ENCODE results near the gene LCNL1.

The LCNL1 gene

DNA sequence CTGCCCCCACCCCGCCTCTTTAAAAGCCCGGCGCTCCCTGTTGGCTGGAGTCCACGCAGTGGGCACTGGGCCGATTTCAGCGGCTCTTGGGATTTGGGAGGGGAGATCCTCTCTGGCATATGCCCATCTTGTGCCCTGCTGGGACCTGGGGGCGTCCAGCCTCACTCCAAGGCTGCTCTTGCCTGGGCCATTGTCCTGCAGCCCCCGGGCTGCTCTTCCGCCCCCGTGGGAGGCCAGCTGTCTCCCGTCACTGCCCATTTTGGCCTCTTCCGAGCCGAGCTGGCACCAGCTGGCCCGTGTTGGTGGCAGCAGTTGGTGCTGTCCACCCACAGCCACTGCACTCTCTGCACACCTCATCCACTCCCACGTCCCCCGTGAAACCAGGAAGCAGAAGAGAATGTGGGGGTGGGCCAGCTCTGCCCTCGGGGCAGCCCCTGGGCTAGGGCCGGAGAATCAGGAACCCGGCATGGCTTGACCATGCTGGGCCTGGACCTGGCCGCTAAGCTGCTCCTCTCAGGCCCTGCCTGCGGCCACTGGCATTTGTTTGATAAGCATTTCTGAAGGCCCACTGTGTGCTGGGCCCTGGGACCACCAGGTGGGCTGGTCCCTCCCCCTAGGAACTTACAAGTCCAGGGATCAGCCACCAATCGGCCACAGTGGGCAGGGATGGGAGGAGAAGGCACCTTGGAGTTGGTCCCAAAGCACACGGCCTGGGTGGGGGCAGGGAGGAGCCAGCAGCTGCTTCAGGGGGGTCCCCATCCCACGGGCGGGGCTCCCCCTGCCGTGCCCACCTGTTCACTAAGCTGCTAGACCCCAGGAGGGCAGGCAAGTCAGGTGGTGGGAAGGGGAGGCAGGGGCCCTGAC lies 35.5 kb upstream of the LCNL1 start:
- peak in 3 of 4 experiments; percentile 34 to 64 (median 40) for DNase-seq

DNA sequence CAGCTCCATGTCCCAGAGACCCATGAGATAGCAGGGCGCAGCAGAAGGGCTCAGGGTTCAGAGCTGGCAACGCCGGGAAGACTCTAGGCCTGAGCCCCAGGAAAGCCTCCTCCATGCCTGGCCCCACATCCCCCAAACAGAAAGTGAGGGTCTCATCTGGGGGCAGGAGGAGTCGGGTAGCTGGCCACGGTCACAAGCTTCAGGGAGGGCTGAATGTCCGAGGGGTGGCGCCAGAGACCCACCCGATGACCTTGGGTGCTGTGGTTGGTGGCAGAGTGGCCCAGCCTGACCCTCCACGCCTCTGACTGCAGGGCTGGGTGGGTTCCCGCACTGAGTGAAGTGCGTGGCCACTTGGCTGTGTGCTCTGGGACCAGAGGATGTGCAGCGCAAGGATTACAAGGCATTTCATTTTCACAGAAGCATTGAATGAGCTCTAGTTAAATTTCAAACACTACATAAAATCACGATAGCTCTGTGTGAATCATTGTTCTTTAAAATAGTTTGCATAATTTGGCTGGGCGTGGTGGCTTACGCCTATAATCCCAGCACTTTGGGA lies 34.8 kb upstream of the LCNL1 start:
- peak; percentile 45 to 77 (median 51) for DNase-seq

DNA sequence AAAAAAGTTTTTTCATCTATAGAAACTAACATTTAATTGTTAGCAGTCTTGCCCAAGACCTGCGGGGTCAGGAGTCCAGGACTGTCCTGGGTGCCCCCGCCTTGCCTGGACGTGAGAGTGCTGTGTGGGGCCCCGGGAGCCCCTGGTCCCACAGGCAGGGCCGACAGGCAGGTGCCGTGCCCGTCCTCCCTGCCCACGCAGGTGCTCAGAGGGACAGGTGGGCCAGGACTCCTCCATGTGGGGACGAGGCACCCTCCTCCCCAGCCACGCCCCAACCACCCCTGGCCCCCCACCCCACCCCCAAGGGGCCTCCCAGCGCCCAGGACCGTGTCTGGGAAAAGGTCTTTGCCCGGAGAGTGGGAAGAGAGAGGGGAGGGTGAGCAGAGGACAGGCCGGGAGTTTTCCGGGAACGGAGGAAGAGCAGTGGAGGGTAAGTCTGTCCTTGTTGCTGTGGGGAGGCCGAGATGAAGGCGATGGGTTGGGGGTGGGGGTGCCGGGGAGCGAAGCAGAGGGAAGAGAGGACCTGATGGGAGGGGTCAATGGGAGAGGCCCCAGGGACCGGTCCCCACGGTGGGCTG lies 33.5 kb upstream of the LCNL1 start:
- DNase-seq, result no peak

DNA sequence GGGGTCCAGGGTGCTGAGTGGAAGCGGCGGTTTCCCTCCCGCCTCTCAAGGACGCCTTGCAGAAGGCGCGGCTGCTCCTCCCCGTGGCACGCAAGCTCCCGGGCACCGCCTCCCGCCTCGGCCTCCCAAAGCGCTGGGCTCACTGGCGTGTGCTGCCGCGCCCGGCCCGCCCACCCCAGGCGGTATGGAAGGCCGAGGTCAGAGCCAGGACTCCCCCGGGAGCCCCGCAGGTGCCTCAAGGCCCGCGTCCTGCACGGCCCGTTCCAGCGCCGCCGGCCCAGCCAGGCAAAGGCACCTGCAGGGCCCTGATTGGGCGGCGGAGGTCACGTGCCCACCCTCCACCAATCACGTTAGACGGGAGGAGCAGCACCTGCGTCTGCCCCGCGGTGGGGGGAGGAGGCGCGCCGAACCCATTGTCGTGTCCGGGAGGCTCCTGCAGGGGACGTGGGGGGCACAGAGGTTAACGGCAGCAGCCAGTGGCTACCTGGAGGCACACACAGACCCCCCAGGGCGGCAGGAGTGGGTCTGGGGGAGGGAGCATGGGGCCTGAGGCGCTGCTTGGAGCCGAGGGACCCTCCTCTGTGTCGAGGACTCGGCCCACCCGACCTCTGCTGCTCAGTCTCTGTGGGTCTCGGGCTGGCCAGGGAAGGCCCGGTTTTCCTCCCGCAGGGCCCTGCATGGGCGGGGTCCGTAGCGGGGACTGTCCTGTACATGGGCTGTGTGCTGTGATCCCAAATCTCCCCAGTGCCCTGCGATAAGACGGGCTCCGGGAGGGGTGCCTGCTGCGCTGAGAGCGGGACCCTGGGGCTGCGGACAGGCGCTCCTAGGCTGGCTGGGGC lies 32.8 kb upstream of the LCNL1 start:
- peak; percentile 89 to 95 (median 92) for DNase-seq

DNA sequence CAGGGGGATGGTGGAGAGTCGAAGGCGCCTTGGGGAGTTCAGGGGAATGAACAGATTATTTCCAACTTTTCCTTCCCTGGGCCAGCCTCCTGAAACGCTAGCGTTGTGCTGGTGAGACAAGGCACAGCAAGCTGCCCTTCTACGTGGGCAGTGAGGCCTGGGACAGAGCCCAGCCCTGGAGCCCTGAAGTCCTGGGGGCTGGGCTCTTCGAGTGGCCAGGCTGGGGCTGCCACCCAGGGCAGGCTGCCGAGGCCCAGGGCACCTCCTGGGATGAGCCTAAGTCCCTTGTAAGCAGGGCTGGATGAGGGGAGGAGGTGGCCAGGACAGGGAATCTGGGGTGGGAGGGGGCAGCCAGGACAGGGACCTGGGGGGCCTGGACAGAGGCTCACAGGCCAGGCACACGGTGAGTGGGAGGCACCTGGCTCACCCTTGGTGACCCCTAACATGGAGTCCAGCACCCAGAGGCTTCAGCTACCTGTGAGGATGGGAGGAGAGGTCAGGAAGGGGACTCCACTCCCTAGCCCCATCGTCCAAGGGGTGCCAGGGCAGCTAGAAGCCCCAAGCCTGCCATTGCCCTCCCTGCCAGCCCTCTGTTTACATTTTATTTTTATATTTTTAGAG lies 32.0 kb upstream of the LCNL1 start:
- DNase-seq, result no peak

DNA sequence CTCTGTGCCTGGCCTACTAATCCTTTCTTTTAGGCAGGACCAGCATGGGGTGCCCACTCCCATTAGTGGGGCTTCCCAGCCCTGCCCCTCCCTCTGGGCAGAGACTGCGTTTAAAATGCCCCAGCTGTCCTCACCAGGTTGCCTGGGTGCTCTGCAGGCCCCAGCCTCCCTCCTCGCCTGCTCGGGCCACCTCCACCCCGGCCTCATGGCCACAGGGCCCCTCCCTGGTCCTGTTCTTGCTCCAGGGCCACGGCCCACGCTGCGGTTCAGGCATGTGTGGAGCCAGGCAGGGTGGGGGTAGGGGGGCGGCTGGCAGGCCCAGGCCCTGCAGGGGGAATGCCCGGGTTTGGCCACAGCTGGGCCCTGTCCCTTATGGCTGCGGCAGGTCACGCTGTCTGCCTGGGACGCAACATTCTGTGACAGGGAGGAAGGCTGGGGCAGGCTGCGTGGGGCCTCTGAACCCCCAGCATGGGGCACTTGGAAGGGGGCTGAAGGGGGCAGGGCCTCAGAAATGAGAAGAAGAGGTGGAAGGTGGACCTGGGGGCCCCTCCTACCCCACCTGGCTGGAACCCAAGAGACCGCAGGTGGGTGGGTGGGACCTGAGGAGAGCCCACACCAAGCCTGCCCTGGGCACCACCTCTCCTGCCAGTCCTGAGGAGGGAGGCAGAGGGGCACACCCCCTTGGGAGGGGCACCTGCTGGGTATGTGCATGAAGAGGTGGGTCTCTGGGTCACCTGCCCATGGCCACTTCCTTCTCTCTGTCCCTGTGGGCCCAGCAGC lies 31.1 kb upstream of the LCNL1 start, which contains the start of gene LCN12:
LCN12 (plus strand) TSS at position 733 of the 780 bp plus-strand sequence. CDS start 55 bp downstream, outside the sequence.
- DNase-seq, result no peak

DNA sequence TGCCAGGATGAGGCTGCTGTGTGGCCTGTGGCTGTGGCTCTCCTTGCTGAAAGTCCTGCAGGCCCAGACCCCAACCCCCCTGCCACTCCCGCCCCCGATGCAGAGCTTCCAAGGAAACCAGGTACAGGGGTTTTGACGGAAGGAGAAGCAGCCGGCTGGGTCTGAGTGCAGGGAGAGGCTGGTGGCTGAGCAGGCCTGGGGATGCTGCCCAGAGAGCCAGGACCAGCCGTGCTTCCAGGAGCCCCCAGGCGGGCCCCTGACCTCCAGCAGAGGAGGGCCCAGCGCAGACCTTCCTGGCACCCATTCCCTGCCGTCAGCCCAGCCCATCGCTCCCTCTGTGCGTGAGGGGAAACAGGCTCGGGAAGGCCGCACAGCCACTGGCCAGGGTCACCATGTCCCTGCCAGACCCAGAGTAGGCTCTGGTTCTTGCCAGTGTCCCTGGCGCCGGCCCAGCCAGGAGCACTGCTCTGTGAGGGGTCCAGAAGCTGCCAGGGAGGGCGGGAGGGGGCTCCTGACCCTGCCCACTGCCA lies 30.4 kb upstream of the LCNL1 start:
- no peak for DNase-seq

DNA sequence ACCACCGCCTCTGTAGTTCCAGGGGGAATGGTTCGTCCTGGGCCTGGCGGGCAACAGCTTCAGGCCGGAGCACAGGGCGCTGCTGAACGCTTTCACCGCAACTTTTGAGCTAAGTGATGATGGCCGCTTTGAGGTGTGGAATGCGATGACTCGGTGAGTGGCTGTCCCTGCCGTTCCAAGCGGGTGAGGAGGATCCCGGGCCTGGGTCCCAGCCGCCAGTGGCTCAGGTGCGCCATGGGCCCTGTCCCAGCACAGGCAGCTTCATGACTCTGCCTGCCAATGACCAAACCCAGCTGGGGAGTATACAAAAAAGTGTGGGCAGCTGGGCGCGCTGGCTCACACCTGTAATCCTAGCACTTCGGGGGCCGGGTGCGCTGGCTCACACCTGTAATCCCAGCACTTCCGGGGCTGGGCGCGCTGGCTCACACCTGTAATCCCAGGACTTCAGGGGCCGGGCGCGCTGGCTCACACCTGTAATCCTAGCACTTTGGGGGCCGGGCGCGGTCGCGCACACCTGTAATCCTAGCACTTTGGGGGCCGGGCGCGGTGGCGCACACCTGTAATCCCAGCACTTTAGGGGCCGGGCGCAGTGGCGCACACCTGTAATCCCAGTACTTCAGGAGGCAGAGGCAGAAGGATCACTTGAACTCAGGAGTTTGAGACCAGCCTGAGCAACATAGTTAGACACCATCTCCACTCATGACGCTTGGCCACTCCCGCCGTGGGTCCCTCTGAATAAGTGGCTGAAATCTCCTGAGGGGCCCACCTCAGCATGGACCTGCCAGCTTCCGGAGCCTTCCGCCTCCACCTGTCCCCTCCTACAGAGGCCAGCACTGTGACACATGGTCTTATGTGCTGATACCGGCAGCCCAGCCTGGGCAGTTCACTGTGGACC lies 29.7 kb upstream of the LCNL1 start:
- no peak for DNase-seq

DNA sequence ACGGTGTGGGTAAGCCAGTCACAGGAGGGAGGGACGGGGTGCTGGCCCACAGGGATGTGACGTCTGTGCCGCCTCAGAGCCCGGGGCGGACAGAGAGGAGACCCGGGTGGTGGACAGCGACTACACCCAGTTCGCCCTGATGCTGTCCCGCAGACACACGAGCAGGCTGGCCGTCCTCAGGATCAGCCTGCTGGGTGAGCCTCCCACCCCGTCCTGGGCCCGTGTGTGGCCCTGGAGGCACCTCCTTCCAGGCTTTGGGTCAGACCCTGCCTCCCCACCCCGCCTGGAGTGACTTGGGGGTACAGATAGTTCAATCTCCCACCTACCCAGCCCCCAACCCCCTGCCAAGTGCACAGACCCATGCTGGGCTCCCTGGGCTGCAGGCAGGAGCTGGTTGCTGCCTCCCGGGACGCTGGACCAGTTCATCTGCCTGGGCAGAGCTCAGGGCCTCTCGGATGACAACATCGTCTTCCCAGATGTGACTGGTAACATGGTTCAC lies 29.0 kb upstream of the LCNL1 start:
- no peak for DNase-seq

DNA sequence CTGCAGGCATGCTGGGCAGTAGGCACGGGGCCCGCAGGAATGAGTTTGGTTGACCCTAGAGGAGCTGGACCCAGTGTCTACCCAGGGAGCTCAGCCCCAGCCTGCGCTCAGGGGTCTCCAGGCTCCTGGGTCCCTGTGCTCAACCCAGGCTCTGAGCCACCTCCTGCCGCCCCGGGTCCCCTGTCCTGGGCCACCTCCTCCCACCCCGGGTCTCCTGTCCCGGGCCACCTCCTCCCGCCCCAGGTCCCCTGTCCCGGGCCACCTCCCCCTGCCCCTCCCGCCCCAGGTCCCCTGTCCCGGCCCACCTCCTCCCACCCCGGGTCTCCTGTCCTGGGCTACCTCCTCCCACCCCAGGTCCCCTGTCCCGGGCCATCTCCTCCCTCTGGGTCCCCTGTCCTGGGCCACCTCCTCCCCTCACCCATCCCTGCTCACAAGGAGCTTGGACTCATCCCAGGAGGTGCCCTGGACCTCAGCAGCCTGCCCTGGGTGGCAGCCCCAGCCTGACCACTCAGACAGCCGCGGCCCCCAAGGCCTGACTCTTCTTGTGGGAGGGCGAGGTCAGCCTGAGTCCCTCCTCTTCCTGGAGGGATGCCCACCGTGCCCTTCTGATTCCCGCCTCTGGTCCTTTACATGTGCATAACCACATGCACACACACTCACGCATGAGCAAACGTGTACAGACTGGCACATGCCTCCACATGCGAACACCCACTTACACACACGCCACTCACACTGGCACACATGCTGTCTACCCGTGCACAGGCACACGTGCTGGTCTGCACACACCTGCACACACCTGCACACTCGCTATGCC lies 28.3 kb upstream of the LCNL1 start:
- DNase-seq, result no peak

DNA sequence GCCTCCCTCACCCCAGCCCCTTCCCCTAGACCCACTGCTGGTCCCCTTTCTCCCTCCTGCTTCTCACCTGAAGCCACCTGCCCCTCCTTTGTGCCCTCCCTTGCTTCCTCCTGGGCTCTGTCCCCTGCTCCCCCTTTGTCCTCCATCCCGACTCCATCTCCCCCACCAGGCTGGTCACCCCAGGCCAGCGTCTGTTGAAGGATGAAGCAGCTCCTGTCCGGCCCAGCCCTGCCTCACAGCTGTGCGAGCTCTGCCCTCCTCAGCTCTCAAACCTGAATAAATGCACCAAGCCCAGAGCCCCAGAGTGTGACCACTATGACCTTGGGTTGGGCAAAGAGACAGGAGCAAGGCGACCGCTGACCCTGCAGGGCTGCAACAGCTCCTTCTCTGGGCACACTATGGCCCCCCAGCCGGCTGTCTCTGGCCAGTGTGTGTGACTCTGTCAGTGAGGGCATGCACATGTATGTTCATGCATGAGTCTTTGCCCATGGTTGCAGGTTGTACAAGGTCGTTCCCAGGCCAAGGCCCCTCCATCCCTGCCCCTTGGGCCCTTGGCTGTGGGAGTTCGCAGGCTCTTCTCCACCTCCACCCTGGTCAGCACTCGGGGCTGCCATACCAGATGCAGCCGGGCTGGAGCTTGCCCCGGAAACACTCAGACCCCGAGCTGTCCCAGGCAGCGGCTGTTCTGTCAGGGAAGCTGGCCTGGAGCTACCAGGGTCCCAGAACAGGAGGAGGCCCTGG lies 27.4 kb upstream of the LCNL1 start:
- no peak for DNase-seq

DNA sequence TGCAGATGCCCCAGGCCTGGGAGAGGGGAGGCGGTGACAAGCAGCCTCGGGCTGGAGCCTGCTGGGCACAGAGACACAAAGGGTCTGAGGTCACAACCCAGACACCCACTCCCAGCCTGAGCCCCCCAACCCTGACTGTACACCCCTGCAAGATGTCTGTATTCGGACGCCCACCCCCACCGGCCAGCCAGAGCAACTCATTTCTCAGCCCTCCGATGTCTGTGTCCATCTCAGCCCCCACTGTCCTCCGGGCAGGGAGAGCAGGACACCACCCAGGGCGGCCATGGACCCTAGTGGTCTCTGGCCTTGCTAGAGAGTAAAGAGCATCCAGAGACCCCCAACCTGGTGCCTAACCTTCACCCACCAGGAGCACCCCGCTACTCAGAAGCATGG lies 26.9 kb upstream of the LCNL1 start:
- no peak for DNase-seq

DNA sequence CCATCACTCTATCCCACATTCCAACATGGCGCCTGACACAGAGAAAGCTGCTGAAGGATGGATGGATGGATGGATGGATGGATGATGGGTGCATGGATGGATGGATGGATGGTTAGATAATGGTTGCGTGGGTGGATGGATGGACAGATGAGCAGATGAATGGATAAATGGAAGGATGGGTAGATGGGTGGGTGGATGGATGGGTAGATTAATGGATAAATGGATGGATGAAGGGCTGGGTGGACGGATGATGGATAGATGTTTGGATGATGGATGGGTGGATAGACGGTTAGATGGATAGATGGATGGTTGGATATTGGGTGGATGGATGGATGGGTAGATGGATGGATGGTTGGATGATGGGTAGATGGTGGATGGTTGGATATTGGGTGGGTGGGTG lies 26.2 kb upstream of the LCNL1 start:
- DNase-seq, result no peak

DNA sequence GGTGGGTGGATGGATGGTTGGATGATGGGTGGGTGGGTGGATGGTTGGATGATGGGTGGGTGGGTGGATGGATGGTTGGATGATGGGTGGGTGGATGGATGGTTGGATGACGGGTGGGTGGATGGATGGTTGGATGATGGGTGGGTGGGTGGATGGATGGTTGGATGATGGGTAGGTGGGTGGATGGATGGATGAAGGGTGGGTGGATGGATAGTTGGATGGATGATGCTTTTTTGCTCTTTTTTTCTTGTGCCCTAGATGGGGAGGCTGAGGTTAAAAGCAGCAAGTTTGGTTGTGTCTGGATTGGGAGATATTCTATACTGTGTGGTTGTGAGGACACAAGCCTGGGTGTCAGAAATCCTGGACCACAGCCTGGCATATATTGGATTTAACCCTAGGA lies 25.3 kb upstream of the LCNL1 start:
- DNase-seq, result no peak

DNA sequence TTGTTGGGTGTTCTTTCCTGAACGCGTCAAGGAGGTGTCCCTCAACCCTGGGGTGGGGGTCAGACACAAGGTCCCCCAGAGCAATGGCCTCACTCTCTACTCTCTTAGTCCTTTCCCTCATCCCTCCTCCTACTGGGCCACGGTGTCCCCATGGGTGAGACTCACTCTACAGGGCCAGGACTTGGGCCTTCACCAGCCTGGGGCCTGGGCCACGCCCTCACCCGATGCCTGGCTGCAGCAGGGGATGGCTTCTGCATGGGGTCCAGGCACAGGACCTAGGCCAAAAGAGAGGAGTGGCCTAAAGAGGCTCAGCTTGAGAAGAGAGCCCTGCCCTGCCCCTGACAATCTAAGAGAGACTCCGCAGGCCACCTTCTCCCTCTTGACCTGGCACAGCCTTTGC lies 24.9 kb upstream of the LCNL1 start:
- DNase-seq, result no peak

DNA sequence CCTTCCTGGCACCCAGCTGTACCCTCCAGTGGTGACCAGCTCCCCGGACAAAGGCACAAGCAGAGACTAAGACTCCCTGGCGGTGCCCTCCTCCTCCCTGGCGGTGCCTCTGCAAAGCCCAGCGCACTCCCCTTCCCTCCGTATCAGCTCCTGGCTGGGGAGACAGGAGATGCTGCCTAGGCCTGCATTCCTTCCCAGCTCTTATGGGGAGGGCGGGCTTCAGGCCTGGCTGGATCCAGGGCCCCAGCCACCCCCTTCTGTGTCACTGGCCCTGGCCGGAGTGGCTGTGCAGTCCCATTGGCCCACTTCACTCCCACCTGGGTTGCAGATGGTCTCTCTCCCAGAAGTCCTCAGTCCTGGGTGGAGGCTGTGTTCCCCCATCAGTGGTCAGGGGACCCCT lies 24.3 kb upstream of the LCNL1 start:
- DNase-seq, result no peak

DNA sequence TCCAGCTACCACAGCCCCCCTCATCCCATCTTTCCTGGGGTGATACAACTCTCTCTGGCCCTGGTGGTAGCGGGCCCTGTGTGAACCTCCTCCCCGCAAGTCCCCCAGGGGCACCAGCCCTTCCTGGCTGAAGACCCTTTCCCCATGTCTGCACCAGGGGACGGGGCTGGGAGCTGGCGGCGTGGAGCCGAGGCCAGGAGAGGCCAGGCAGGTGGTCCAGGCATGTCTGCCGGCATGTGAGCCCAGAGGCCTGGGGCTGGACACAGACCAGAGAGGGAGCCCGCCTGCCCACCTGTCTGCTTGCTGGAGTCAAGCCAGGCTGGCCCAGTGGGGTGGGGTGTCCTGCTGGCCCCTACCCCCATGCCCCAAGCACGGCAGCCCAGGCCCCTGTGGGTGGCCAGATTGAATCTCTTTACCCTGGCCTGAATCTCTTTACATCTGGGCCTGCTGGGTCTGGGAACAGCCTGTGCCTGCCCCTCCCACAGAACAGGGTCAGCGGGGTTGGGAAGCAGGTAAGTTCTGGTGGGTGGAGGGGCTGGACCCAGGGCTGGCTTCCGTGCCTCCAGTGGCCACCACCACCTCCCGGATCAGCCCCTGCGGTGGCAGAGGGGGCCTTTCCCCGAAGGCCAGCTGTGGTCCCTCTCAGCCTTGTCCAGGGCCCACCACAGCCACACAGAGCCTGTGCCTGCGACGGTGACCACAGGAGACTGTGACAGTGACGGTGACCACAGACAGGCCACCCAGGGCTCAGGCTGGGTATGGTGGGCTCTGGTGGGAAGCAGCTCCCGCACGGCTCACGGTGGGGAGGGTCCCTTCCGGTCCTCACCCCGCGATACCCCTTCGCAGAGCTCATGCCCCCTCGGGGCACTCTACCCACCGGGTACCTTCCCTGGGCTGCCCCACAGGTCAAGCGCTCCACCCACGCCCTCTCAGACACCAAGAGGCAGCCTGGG lies 23.6 kb upstream of the LCNL1 start:
- DNase-seq, result no peak

All from suppressor macrophage (primary cell).